ENCODE measurements around the gene KIAA1549. TPM values are rescaled to one million over a fixed set of nuclear protein-coding genes. Genes with fewer than 3 reads are reported as not detected.

KIAA1549 gene
- total RNA-seq, 1 experiment from 2014 or later = 26.6 TPM

- Histone ChIP-seq H3F3A (ENCODE audit: insufficient read depth, low read depth) (peaks cover 6% of the 10 kb centered on the region; the same call in 1 of the 2 replicates), H3K4me3 (no peak overlapping the region), H3K9me3 (ENCODE audit: insufficient read depth, low read depth) (no peaks in the 10 kb centered on the region), H3K79me2 (ENCODE audit: low read depth) (no peaks in the 10 kb centered on the region), H3K36me3 (ENCODE audit: low read depth) (peaks cover 20% of the 10 kb centered on the region; the same call in 1 of the 2 replicates), H3K27me3 (ENCODE audit: insufficient read depth, low read depth) (no peaks in the 10 kb centered on the region), H3K4me1 (replicated peaks; ENCODE audit: insufficient read depth) (peaks cover 31% of the 10 kb centered on the region), H3K27ac (peak overlapping the region; percentile 92), H2AFZ (no peak overlapping the region), H3K9me2 (ENCODE audit: insufficient read depth) (no peaks in the 10 kb centered on the region; the same call in 1 of the 2 replicates), H4K20me1 (ENCODE audit: insufficient read depth) (no peaks in the 10 kb centered on the region), H3K4me2 (peak overlapping the region; percentile 32)
- ChIA-PET POLR2A (ENCODE audit: unreplicated experiment) (interaction anchor here (0.6 kb wide), 2 partner anchors 269 to 1120 kb away, joined by 3 read pairs; no protein-coding TSS in a partner anchor), CTCF (no interaction called here)
- DNase-seq = peak in 1 of 2 experiments; percentile 59
- intact Hi-C loops (cut with micrococcal nuclease; ENCODE audit: unreplicated experiment) = loop anchor here (1.0 to 2.0 kb wide), 2 partner anchors 16 to 96 kb away; no protein-coding TSS in a partner anchor
- BruUV-seq (replicated peaks) = TSS peak; percentile 96
- TF ChIP-seq CTCF (conservative IDR thresholded peaks at IDR 0.05) (no peak), EZH2 (IDR thresholded peaks at IDR 0.05; ENCODE audit: low read depth) (no peak)
Measured at GRCh38 chr7:138848056-138848980, 132.9 kb downstream of the KIAA1549 start.

DNA sequence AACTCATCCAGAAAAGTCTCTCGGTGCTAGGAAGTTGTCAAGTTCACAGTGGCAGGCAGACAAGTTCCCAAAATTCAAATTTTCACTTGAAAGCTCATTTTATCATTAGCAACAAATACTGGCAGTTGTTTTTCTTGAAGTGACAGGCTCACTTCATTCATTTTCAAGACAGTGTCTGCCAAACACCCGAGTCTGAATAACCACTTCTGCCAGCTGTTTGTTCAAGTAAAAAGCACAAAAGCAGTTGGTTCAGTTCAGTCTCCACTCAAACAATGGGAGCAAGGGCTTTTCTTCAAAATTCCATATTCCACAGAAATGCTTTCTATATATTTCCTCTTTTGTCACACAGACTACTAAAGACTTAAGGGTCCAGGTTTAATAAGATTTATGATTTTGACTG, 135.5 kb downstream of the KIAA1549 start:
- CTCF ChIA-PET = no interaction called here
- intact Hi-C loops (cut with micrococcal nuclease; ENCODE audit: unreplicated experiment) = no loop called here
- TF ChIP-seq EZH2 (IDR thresholded peaks at IDR 0.05; ENCODE audit: low read depth) = no peak
- TF ChIP-seq CTCF (conservative IDR thresholded peaks at IDR 0.05) = no peak

DNA sequence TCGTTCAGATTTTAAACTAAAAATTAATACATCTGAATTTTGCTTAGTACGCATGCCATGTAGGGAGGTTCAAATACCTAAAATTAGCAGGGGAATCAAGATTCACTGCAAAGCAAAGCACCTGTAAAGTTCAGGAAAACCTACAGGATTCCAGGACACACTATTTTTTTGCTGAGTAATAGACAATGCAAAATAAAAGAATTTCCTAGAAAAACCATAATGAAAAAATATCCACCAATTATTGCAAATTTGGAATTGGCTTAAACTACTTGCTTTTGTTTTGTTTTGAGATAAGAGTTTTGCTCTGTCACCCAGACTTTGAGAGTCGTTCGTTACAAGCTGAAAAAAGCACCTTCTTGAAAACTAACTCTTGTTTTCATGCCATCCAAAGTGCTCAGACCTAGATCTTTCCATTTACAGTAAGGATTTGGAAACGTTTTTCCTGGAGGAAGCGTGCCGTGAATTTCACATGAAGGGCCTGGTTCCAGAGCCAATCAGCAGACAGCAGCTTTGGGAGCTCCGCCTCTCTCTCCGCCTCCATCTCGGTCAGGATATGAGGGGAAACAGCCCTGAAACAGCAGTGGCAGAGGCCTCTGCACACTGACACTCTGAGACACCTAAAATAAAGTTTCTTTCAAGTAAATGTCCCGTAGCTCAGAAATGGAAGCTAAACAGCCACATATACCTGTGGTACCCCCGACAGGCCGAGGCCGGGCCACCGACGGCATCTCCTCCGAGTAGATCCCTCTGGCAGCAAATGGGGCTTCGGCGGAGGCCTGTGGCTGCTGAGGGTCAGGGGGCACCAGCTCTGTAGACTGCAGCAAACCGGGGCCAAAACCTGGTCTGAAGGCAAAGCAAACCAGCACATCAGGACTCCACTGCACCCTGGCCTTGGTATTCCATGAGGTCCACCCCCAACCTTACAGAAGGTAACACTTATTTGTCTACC, 137.3 kb downstream of the KIAA1549 start:
- BruUV-seq (replicated peaks) = no TSS peak

More for the DNA sequence above, 135.5 kb downstream of the KIAA1549 start:
- H3K27me3 ChIP-seq (ENCODE audit: insufficient read depth, low read depth) = no peaks in the 10 kb centered on the region
- BruUV-seq (replicated peaks) = no TSS peak
- peaks cover 11% of the 10 kb centered on the region; the same call in 1 of the 2 replicates for H3K36me3 ChIP-seq (ENCODE audit: low read depth)
- no peak overlapping the region for H3K4me2 ChIP-seq
- H3K9me3 ChIP-seq (ENCODE audit: insufficient read depth, low read depth) = no peaks in the 10 kb centered on the region
- peaks cover 6% of the 10 kb centered on the region; the same call in 1 of the 2 replicates for H3F3A ChIP-seq (ENCODE audit: insufficient read depth, low read depth)
- POLR2A ChIA-PET (ENCODE audit: unreplicated experiment) = no interaction called here
- H2AFZ ChIP-seq = no peak overlapping the region
- DNase-seq = no peak
- H3K27ac ChIP-seq = no peak overlapping the region
- no peak overlapping the region for H3K4me3 ChIP-seq
- H3K4me1 ChIP-seq (replicated peaks; ENCODE audit: insufficient read depth) = peaks cover 19% of the 10 kb centered on the region
- no peaks in the 10 kb centered on the region for H3K79me2 ChIP-seq (ENCODE audit: low read depth)
- no peaks in the 10 kb centered on the region; the same call in 1 of the 2 replicates for H3K9me2 ChIP-seq (ENCODE audit: insufficient read depth)
- H4K20me1 ChIP-seq (ENCODE audit: insufficient read depth) = no peaks in the 10 kb centered on the region

More for the DNA sequence above, 137.3 kb downstream of the KIAA1549 start:
- Histone ChIP-seq H3K4me2 (no peak overlapping the region), H3K36me3 (ENCODE audit: low read depth) (peaks cover 5% of the 10 kb centered on the region; the same call in 1 of the 2 replicates), H3K9me2 (ENCODE audit: insufficient read depth) (no peaks in the 10 kb centered on the region; the same call in 1 of the 2 replicates), H3K79me2 (ENCODE audit: low read depth) (no peaks in the 10 kb centered on the region), H2AFZ (no peak overlapping the region), H3K27me3 (ENCODE audit: insufficient read depth, low read depth) (no peaks in the 10 kb centered on the region), H3K27ac (no peak overlapping the region), H3K4me3 (no peak overlapping the region), H3F3A (ENCODE audit: insufficient read depth, low read depth) (peaks cover 6% of the 10 kb centered on the region; the same call in 1 of the 2 replicates), H3K9me3 (ENCODE audit: insufficient read depth, low read depth) (no peaks in the 10 kb centered on the region), H3K4me1 (replicated peaks; ENCODE audit: insufficient read depth) (peaks cover 15% of the 10 kb centered on the region), H4K20me1 (ENCODE audit: insufficient read depth) (no peaks in the 10 kb centered on the region)
- no peak for DNase-seq
- intact Hi-C loops (cut with micrococcal nuclease; ENCODE audit: unreplicated experiment) = no loop called here
- POLR2A ChIA-PET (ENCODE audit: unreplicated experiment) = no interaction called here
- CTCF ChIA-PET = no interaction called here
- TF ChIP-seq EZH2 (IDR thresholded peaks at IDR 0.05; ENCODE audit: low read depth) (no peak), CTCF (conservative IDR thresholded peaks at IDR 0.05) (no peak)
